Gastrocnemius medialis (tissue), 4 donors: ENCODE data around the gene VCAM1.

Source experiments
- CTCF ChIP-seq, 5 experiments: fragments of 450-650 bp in 3 of 5; fragments of 200-600 bp in 2 of 5; sonication (generic) in 2 of 5; IDR thresholded peaks in 4 of 5; conservative IDR thresholded peaks in 1 of 5; 1 replicate in 4 of 5; 2 replicates in 1 of 5; pipeline ENCODE4 v1.5.1; 2016 to 2019; ENCODE audit warnings: antibody characterized with exemption in 5 of 5, mild to moderate bottlenecking in 3 of 5, moderate library complexity in 3 of 5
- POLR2A ChIP-seq, 2 donors: fragments of 450-650 bp; IDR thresholded peaks; one replicate each; pipeline ENCODE4 v1.6.1; 2017; ENCODE audit warnings: antibody characterized with exemption in 2 of 2, mild to moderate bottlenecking in 2 of 2, moderate library complexity in 2 of 2

GRCh38 chr1:100775483-100775882, 55.9 kb downstream of the VCAM1 start:
- TF ChIP-seq CTCF (IDR thresholded peaks at IDR 0.05 in 4 of 5, conservative IDR thresholded peaks at IDR 0.05 in 1 of 5): no peak
- no peak for TF ChIP-seq POLR2A (IDR thresholded peaks at IDR 0.05)
